Panc1 (cell line): ENCODE results near the gene APP. TPM values are rescaled to one million over a fixed set of nuclear protein-coding genes. Genes with fewer than 3 reads are reported as not detected.
"Not testable (repeated sequence)": the region's sequence is repeated elsewhere in the genome, so short reads cannot be mapped to it uniquely, and the experiment has no call there.

Source experiments
- ATAC-seq: fragments of 200-7000 bp; cut with Tn5 transposase; 2 replicates; pipeline ENCODE4 v1.9.1; 2020; ENCODE audit warnings: mild to moderate bottlenecking, moderate library complexity
- BruUV-seq: library from RNA; stranded (reverse); fragments of 400-500 nt; replicated peaks from 2 replicates; lab custom pipeline; 2021; lab: Mats Ljungman, UMichigan
- CTCF ChIA-PET: fragments of 300-600 bp; sonication (Branson Sonifier 250); formaldehyde crosslinking; loops from one replicate; lab custom pipeline; 2022; ENCODE audit warnings: antibody characterized with exemption; lab: Charles Lee
- POLR2A ChIA-PET: fragments of 300-600 bp; sonication (Branson Sonifier 250); formaldehyde crosslinking; loops from one replicate; lab custom pipeline; 2022; ENCODE audit warnings: antibody characterized with exemption; lab: Charles Lee
- DNase-seq: peaks from one replicate; pipeline ENCODE4 v3.0.0-alpha.2; 2010; ENCODE audit warnings: low read depth, low spot score
- H3K27ac ChIP-seq: 2 replicates; pipeline ENCODE4 v1.5.1; 2011; ENCODE audit warnings: mild to moderate bottlenecking, low read length, inconsistent platforms
- H3K27me3 ChIP-seq: fragments of 200-500 bp; sonication (Bioruptor generic); 2 replicates; pipeline ENCODE4 v1.6.0; 2014; ENCODE audit warnings: low read length, inconsistent platforms; ENCODE audit not compliant: control insufficient read depth, insufficient read depth
- H3K36me3 ChIP-seq: fragments of 200-500 bp; sonication (Bioruptor generic); 2 replicates; pipeline ENCODE4 v1.5.1; 2014; ENCODE audit warnings: inconsistent platforms, mild to moderate bottlenecking, low read length, moderate library complexity; ENCODE audit not compliant: control insufficient read depth, insufficient read depth
- H3K4me1 ChIP-seq: 2 replicates; pipeline ENCODE4 v1.5.1; 2011; ENCODE audit warnings: inconsistent platforms, mild to moderate bottlenecking, low read length, moderate library complexity; ENCODE audit not compliant: control insufficient read depth, insufficient read depth
- H3K4me3 ChIP-seq, 2 experiments: 2 replicates each; pipeline ENCODE4 v1.5.1; 2011 to 2012; ENCODE audit warnings: low read depth in 2 of 2, low read length in 2 of 2, mild to moderate bottlenecking in 2 of 2, inconsistent platforms in 1 of 2, moderate library complexity in 1 of 2
- H3K9me3 ChIP-seq: fragments of 200-500 bp; sonication (Bioruptor generic); 2 replicates; pipeline ENCODE4 v1.5.1; 2014; ENCODE audit warnings: low read depth, mild to moderate bottlenecking, inconsistent platforms, low read length, moderate library complexity; ENCODE audit not compliant: control insufficient read depth, insufficient read depth
- POLR2AphosphoS5 ChIP-seq: IDR thresholded peaks from 2 replicates; pipeline ENCODE4 v1.6.1; 2012; ENCODE audit warnings: mild to moderate bottlenecking, low read depth, low read length, moderate library complexity
- SIN3A ChIP-seq: IDR thresholded peaks from 2 replicates; pipeline ENCODE4 v1.6.1; 2012; ENCODE audit warnings: low read depth, mild to moderate bottlenecking, low read length, moderate library complexity, borderline replicate concordance; ENCODE audit not compliant: insufficient read depth
- TCF7L2 ChIP-seq: IDR thresholded peaks from 2 replicates; pipeline ENCODE4 v1.6.1; 2011; ENCODE audit warnings: mild to moderate bottlenecking, low read depth, low read length, inconsistent platforms
- in situ Hi-C: cut with HindIII; loops from 2 replicates; pipeline ENCODE4 v1.10.0; 2016; ENCODE audit warnings: low sequenced_read_pairs, low pct_unique_long_range_greater_than_20kb
- intact Hi-C: fragments of 100-400 bp; cut with micrococcal nuclease; formaldehyde crosslinking; loops from one replicate; pipeline ENCODE4 v1.10.0; 2022; ENCODE audit not compliant: unreplicated experiment
- total RNA-seq: library from RNA; stranded (reverse); gene quantifications from one replicate; pipeline ENCODE4 v1.2.1, GENCODE V29; 2021; ENCODE audit not compliant: unreplicated experiment
- TF ChIP-seq, protein P1 (sequence below), 2 experiments: IDR thresholded peaks; 2 replicates each; pipeline ENCODE4 v1.6.1; 2011 to 2012; ENCODE audit warnings: low read depth in 2 of 2, control low read depth in 1 of 2, low read length in 1 of 2, mild to moderate bottlenecking in 1 of 2, moderate library complexity in 1 of 2; ENCODE audit not compliant: insufficient read depth in 1 of 2
- TF ChIP-seq, protein P2 (sequence below): fragments of 450-650 bp; IDR thresholded peaks from 2 replicates; pipeline ENCODE4 v1.5.1; 2017; ENCODE audit warnings: mild to moderate bottlenecking

The APP gene
- total RNA-seq, 1 experiment from 2014 or later = 542 TPM

DNA sequence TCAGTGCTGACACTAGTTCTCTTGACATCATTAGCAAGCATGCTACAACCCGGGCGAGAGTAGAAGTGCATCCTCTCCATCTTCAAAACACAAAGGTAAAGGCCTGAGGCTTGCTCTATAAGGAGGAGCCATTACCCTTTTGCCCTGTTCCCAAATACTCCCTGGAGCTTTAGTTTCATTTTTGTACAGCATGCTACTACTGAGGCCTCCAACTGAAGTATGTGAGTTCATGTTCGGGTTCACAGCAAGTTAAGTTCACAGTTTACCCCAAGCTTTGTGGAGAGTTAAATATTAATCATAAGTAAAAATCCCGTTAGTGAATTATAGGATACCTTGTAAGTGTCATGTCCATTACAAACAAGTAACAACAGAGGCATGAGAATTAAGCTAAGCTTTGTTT lies 156.6 kb downstream of the APP start:
- no peak for DNase-seq
- no peak for TF ChIP-seq POLR2AphosphoS5
- TF ChIP-seq TCF7L2 = no peak
- TF ChIP-seq, protein P1, sequence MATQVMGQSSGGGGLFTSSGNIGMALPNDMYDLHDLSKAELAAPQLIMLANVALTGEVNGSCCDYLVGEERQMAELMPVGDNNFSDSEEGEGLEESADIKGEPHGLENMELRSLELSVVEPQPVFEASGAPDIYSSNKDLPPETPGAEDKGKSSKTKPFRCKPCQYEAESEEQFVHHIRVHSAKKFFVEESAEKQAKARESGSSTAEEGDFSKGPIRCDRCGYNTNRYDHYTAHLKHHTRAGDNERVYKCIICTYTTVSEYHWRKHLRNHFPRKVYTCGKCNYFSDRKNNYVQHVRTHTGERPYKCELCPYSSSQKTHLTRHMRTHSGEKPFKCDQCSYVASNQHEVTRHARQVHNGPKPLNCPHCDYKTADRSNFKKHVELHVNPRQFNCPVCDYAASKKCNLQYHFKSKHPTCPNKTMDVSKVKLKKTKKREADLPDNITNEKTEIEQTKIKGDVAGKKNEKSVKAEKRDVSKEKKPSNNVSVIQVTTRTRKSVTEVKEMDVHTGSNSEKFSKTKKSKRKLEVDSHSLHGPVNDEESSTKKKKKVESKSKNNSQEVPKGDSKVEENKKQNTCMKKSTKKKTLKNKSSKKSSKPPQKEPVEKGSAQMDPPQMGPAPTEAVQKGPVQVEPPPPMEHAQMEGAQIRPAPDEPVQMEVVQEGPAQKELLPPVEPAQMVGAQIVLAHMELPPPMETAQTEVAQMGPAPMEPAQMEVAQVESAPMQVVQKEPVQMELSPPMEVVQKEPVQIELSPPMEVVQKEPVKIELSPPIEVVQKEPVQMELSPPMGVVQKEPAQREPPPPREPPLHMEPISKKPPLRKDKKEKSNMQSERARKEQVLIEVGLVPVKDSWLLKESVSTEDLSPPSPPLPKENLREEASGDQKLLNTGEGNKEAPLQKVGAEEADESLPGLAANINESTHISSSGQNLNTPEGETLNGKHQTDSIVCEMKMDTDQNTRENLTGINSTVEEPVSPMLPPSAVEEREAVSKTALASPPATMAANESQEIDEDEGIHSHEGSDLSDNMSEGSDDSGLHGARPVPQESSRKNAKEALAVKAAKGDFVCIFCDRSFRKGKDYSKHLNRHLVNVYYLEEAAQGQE (IDR thresholded peaks at IDR 0.05; ENCODE audit: insufficient read depth in 1 of 2, low read depth in 2 of 2, low read length in 1 of 2) = no peak
- no peak for TF ChIP-seq SIN3A
- TF ChIP-seq, protein P2, sequence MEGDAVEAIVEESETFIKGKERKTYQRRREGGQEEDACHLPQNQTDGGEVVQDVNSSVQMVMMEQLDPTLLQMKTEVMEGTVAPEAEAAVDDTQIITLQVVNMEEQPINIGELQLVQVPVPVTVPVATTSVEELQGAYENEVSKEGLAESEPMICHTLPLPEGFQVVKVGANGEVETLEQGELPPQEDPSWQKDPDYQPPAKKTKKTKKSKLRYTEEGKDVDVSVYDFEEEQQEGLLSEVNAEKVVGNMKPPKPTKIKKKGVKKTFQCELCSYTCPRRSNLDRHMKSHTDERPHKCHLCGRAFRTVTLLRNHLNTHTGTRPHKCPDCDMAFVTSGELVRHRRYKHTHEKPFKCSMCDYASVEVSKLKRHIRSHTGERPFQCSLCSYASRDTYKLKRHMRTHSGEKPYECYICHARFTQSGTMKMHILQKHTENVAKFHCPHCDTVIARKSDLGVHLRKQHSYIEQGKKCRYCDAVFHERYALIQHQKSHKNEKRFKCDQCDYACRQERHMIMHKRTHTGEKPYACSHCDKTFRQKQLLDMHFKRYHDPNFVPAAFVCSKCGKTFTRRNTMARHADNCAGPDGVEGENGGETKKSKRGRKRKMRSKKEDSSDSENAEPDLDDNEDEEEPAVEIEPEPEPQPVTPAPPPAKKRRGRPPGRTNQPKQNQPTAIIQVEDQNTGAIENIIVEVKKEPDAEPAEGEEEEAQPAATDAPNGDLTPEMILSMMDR = no peak
- Histone ChIP-seq H3K36me3 (no peaks in the 10 kb centered on the region; the same call in 1 of the 2 replicates), H3K4me3 (no peak overlapping the region), H3K4me1 (no peaks in the 10 kb centered on the region), H3K27ac (no peak overlapping the region), H3K9me3 (no peaks in the 10 kb centered on the region), H3K27me3 (no peaks in the 10 kb centered on the region)
- intact Hi-C loops (no loop called here), in situ Hi-C loops (no loop called here)
- ChIA-PET POLR2A (no interaction called here), CTCF (no interaction called here)
- no peak for ATAC-seq
- no TSS peak for BruUV-seq

DNA sequence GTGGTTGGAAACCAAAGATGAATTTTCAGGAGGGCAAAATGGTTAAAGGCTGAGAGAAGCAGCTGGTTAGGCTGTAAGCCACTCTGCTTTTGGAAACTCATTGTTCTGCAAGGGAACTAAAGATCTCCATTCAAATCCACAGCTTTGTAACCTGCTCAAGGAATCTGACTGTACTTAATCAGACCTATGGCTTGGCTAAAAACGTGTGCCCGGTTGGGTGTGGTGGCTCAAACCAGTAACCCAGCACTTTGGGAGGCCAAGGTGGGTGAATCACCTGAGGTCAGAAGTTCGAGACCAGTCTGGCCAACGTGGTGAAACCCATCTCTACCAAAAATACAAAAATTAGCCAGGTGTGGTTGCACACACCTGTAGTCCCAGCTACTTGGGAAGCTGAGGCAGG lies 158.1 kb downstream of the APP start:
- H3K4me1 ChIP-seq, BruUV-seq, H3K9me3 ChIP-seq, POLR2A ChIA-PET, CTCF ChIA-PET, H3K4me3 ChIP-seq, ATAC-seq, H3K36me3 ChIP-seq, DNase-seq, intact Hi-C loops, in situ Hi-C loops, H3K27me3 ChIP-seq, H3K27ac ChIP-seq: not testable (repeated sequence)

DNA sequence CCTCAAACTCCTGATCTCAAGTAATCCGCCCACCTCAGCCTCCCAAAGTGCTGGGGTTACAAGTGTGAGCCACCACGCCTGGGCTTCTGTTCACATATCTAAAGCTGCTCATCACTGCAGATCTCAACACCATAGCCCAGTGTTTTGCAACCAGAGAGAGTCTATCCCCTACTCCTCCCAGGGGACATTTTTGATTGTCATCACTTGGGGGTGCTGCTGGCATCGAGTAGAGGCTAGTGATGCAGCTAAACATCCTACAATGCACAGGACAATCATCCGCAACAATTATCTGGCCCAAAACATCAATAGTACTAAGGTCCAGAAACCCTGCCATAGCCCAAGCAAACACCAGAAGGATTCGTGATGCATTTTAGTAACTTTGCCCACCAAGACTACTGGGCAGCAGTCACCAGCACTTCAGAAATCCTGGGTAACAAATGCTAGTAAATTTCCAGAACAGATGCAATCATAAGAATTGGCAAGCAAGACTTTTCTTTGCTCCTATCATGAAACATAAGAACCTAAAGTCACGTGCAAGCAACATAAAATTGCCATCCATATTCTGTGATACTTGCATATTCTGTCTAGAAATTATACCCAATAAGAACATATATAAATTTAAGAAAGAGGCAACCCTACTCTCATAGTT lies 159.2 kb downstream of the APP start:
- ATAC-seq = no peak
- no TSS peak for BruUV-seq
- no peaks in the 10 kb centered on the region; the same call in 1 of the 2 replicates for H3K36me3 ChIP-seq

More for the DNA sequence above, 159.2 kb downstream of the APP start:
- Histone ChIP-seq H3K27ac (no peak overlapping the region), H3K27me3 (no peaks in the 10 kb centered on the region), H3K4me3 (no peak overlapping the region), H3K4me1 (no peaks in the 10 kb centered on the region; the same call in 1 of the 2 replicates), H3K9me3 (no peaks in the 10 kb centered on the region)
- intact Hi-C loops (no loop called here), in situ Hi-C loops (no loop called here)
- CTCF ChIA-PET = no interaction called here
- TF ChIP-seq POLR2AphosphoS5 (no peak), TCF7L2 (no peak), SIN3A (no peak)
- TF ChIP-seq, protein P2 = no peak
- TF ChIP-seq, protein P1 (IDR thresholded peaks at IDR 0.05; ENCODE audit: insufficient read depth in 1 of 2, low read depth in 2 of 2, low read length in 1 of 2) = no peak
- POLR2A ChIA-PET = no interaction called here
- DNase-seq = no peak
